HG03521 (cell line): ENCODE measurements around the gene P2RX7.
A peak's percentile ranks its signal among the peaks of the same experiment; 100 is the strongest.

Source experiments
- ATAC-seq: cut with Tn5 transposase; IDR thresholded peaks from one replicate; pipeline ENCODE4 v1.9.1; 2021; ENCODE audit warnings: mild to moderate bottlenecking, moderate library complexity; ENCODE audit not compliant: unreplicated experiment

The P2RX7 gene

GRCh38 chr12:121132601-121133481, at the start of gene P2RX7:
TSS of gene P2RX7 (plus strand) at chr12:121132876. CDS start at chr12:121132971, 95 bp downstream.
- no peak for ATAC-seq

DNA sequence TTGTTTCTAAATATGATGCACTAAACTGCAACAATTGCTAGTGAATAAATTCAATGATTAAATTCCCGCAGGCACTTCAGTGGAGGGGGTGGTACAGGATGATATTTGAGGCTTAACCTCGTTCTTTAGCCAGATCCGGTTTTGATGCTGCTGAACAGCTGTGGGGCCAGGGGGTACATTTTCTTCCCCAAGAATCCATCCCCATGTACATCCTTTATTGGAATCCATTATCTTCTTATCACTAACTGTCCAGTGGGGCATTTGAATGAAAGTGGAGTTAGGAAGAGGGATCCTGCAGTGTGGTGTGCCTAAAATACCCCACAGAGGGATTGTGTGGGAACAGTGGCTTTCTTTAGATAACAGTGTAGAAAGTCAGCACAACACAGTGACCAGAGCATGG, 48.4 kb upstream of the P2RX7 start:
- no peak for ATAC-seq

DNA sequence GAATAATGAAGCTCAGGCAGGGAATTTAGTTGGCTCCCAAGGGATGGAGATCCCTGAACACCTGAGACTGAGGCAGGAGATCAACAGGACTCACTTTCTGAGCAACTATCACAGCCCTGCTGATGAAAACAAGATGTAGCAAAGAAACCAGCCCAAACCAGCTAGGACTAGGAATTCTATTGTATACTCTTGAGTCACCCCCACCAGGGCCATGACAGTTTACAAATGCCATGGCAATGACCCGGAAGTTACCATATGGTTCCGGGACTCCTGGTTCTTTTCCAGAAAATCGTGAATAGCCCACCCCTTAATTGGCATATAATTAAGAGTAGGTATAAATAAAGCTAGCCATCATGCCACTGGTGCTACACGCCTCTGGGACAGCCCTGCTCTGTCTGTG, 47.6 kb upstream of the P2RX7 start:
- ATAC-seq = no peak

DNA sequence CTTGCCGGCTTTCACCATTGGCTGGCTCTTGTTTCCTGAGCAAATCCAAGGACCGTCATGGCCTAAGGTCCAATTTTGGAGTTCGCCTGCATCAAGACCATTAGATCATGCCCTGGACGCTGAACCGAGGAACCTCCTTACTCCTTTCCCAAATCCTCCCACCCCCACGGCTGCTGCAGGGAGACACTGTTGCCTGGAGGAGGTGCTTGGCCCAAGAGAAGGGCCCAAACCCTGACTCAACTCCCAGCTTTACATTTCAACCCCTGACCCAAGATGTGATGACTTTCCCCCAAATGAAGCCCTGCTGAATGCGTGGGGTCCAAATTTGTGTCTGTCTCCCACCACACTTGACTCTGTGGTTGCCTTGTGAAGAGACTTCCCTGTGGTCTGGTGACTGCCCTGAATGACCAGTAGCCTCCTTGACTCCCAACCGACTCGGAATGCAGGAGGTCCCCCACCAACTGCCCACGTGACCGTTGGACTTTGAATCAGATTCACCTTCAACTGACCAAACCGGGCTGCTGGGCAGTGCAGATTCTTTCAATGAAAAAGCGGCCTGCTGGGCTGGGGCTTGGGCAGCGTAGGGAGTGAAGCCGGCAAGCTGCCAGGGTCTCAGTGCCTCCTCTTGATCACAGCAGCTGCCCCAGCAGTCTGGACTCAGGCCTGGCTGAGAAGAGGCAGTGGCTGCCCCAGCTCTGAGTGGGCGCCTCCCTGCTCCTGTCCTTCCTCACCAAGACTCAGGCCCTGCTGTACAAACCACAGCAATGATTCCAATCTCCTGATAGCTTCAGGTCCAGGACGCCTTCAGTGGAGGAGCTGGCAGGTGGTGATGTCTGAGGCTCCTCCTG, 46.9 kb upstream of the P2RX7 start:
- ATAC-seq = no peak

GRCh38 chr12:121086781-121087295, 45.8 kb upstream of the P2RX7 start:
- no peak for ATAC-seq

GRCh38 chr12:121087467-121088194, 45.0 kb upstream of the P2RX7 start:
- ATAC-seq = no peak

DNA sequence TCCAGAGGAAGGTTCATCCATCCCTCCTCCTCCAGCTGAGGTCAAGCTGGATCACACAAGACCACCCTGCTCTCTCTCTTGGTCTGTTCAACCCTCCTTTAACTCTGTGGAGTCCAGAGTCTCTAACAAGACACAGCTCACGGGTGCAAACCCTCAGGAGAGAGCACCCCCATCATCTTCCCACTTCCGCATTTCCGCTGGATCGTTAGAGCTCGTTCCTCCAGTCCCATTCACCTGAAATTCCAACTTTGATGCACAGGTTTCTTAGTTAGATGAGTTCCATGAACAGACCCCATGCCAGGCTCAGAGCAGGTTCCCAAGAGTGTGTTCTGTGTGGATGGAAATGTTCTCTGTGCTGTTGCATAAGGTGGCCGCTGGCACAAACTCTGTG, 44.5 kb upstream of the P2RX7 start:
- no peak for ATAC-seq

GRCh38 chr12:121089031-121089812, 43.5 kb upstream of the P2RX7 start:
- ATAC-seq = no peak

GRCh38 chr12:121089813-121090430, 42.8 kb upstream of the P2RX7 start:
- ATAC-seq = no peak

DNA sequence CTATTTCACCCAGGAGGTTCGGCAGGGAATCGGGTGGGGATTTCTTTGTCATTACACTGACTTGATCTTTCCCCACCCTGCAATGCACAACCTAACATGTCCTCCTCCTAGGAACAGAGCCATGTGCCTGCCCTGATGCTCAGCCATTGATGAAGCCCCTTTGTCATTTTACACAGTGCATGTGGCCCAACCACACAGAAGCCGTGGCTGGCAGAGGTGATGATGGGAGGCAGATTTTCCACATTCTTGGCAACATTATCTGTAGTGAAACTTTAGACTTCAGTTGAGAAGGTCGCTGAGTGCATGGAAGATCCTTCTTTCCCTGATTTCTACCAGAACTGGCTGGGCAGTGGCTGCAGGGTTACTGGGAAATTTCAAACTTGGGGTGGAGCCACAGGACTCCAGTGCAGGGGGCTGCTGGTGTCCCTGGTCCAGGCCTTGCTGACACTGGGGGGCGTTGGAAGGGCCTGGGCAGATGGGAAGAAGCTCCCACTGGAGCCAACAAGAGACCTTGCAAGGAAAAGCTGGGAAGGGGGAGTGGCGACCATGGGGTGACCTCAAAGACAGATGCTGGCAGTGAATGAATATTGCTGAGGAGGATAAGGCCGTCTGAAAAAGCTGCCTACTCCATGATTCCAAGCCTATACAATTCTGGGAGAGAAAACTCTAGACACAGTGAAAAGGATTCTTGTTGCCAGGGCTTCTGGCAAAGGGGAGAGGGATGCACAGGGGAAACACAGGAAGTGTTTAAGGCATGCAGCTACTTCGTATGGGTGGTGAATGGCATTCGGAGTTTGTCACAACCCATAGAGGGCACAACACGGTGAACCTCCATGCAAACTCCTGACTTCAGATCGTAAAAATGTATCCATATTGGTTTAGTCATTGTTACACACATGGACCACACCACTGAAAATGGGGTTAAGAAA, 41.8 kb upstream of the P2RX7 start:
- ATAC-seq = no peak

DNA sequence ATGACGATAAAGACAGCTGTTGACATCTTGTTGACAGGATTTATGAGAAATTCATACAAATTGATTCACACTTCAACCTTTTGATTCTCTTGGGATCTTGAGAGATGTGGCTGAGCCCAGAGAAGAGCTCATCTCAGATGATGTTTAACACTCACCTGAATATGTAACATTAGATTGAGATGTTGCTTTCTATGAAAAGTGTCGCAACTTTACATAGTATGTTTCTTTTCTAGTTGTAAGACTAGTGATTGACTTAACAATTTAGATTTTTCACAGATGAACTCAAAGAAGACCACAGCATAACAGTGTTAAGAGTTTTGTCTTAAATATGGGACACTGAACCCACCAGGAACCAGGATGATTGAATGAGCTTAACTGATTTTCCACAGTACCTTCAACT, 40.6 kb upstream of the P2RX7 start:
- no peak for ATAC-seq

GRCh38 chr12:121093487-121093891, 39.2 kb upstream of the P2RX7 start:
- ATAC-seq = no peak

DNA sequence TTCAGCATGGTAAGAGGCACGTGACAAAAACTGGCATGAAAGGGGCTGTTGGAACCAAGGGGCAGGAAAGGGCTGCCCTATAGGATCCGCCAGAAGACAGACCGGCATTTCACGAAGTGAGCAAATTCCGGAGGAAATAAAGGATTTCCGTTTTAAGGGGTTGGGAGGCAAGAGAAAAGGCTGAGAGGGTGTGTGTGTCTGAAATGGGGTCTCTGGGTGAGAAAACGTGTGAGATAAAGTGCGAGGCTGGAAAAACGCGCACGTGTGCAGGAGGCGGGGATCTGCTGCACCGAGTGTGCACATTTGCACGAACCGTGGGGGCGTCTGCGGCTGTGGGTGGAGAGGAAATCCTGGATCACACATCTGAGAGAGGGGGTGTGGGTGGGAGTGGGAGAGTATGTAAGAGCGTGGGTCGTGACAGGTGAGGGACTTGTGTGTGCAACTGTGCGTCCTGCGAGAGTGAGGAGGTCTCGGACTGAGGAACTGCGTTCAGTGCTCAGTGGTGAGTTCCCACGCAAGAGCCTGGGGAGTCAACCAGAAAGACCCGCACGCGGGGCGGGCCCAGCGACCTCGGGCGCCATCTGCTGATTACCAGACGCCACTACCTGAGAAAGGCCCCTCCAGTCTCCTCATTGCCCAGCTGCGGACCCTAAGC, 37.0 kb upstream of the P2RX7 start:
- ATAC-seq = peak; percentile 62

GRCh38 chr12:121096199-121096798, 36.4 kb upstream of the P2RX7 start:
- ATAC-seq = no peak

GRCh38 chr12:121099779-121100178, 32.9 kb upstream of the P2RX7 start:
- ATAC-seq = no peak

DNA sequence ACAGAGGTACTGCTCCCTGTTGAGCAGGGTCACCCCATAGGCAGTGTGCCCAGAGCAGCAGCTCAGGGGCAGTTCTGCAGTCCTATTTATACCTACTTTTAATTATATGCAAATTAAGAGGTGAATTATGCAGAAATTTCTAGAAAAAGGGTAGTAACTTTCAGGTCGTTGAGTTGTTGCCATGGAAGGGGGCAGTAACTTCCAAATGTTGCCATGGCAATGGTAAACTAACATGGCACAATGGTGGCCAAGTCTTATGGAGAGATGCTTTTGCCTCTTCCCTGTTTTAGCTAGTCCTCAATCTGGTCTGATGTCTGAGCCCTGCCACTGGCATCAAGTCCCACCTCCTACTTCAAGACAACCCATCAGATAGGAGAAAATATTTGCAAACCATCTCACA, 30.4 kb upstream of the P2RX7 start:
- ATAC-seq = no peak

DNA sequence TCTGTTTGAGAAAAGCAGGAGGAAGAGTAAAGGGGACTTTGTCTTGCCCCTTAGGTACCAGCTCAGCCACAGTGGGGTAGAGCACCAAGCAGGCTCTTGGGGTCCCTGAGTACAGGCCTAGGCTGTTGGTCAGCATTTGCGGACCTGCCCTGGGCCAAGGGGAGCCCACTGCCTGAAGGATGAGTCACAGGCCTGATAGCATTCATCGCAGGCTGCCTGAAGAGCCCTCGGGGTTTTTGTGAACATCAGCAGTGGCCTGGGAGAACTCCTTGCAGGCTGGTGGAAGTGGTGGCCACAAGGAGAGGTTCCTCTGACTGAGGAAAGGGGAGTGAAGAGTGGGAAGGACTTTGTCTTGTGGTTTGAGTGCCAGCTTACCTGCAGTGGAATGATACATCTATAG, 25.0 kb upstream of the P2RX7 start:
- ATAC-seq = no peak

DNA sequence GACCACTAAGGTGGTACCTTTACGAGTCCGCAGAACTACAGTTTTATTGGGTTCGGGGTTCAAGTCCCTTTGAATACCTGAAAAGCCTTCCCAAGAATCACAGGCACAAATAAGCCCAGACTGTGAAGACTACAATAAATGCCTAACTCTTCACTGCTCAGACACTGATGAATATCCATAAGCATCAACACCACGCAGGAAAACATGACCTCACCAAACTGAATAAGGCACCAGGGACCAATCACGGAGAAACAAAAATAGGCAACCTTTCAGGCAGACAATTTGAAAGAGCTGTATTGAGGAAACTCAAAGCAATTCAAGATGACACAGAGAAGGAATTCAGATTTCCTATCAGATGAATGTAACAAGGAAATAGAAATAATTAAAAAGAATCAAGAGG, 24.2 kb upstream of the P2RX7 start:
- ATAC-seq = no peak
